Astrocyte (in vitro differentiated cells and primary cell): ENCODE measurements around the gene IQGAP2.

Source experiments
- EZH2 ChIP-seq: IDR thresholded peaks from 2 replicates; pipeline ENCODE4 v1.6.1; 2012; ENCODE audit warnings: mild to moderate bottlenecking, low read length, inconsistent platforms; ENCODE audit not compliant: insufficient read depth
- TF ChIP-seq, protein P1 (sequence below): IDR thresholded peaks from 2 replicates; pipeline ENCODE4 v1.5.1; 2011; ENCODE audit warnings: low read depth, mild to moderate bottlenecking, inconsistent platforms, low read length, moderate library complexity; ENCODE audit not compliant: insufficient read depth

DNA sequence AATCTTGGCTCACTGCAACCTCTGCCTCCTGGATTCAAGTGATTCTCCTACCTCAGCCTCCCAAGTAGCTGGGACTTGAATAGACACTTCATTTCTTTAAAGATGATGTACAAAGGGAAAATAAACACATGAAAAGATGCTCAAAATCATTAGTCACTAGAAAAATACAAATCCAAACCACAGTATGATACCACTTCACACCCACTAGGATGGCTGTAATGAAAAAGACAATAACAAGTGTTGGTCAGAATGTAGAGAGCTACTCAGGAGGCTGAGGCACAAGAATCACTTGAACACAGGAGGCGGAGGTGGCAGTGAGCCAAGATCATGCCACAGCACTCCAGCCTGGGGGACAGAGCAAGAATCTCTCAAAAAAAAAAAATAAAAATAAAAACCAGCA lies 207.1 kb downstream of the IQGAP2 start:
- TF ChIP-seq, protein P1, sequence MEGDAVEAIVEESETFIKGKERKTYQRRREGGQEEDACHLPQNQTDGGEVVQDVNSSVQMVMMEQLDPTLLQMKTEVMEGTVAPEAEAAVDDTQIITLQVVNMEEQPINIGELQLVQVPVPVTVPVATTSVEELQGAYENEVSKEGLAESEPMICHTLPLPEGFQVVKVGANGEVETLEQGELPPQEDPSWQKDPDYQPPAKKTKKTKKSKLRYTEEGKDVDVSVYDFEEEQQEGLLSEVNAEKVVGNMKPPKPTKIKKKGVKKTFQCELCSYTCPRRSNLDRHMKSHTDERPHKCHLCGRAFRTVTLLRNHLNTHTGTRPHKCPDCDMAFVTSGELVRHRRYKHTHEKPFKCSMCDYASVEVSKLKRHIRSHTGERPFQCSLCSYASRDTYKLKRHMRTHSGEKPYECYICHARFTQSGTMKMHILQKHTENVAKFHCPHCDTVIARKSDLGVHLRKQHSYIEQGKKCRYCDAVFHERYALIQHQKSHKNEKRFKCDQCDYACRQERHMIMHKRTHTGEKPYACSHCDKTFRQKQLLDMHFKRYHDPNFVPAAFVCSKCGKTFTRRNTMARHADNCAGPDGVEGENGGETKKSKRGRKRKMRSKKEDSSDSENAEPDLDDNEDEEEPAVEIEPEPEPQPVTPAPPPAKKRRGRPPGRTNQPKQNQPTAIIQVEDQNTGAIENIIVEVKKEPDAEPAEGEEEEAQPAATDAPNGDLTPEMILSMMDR = no peak
- TF ChIP-seq EZH2 = no peak
